DMS153 (cell line): Measurements from ENCODE around the gene PGBD5.

Experiments
- DNase-seq: peaks from one replicate; lab custom pipeline; 2025; lab: John Stamatoyannopoulos, UW

PGBD5 gene

GRCh38 chr1:230322421-230322756, 103.7 kb downstream of the PGBD5 start:
- DNase-seq, result no peak

DNA sequence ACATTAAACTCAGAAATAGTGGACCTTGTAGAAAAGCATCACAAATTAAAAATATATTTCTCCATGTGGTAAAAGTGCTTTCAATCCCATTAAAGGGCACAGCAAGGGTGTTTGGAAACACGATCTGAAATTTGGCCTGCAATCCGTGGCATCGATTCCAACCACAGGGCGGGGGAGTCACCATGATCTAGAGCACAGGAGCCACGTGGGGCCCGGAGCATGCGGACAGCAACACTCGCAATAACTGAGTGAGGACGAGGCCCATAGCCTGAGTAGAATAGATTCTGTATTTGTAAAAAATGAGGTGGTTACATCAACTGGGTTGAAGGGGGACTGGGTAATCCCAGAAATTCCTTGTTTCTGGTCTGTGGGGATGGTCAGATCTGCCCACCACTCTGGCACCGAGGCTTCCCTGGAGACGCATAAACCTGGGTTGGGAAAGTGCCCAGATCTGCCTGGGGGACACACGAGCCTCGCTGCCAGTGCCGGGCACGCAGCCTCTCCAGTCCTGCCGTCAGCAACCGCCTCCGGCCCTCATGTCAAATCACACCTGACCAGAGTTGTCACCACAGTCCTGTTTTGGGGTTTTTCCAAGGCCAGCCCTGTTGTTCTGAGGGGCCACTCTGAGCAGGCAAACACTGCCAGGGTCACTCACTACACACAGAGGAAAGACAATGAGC, 104.3 kb downstream of the PGBD5 start:
- DNase-seq, result no peak

DNA sequence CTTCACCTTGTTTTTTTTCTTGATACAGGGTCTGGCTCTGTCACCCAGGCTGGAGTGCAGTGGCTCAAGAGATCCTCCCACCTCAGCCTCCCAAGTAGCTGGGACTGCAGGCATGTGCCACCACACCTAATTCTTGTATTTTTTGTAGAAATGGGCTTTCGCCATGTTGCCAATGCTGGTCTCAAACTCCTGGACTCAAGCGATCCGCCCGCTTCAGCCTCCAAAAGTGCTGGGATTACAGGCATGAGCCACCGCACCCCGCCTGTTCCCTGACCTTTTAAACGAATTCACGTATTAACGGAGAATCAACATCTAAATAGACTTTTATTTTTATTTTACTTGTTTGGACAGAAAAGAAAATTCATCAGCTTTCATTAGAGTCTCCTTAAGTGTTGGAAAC, 104.8 kb downstream of the PGBD5 start:
- DNase-seq, result no peak

DNA sequence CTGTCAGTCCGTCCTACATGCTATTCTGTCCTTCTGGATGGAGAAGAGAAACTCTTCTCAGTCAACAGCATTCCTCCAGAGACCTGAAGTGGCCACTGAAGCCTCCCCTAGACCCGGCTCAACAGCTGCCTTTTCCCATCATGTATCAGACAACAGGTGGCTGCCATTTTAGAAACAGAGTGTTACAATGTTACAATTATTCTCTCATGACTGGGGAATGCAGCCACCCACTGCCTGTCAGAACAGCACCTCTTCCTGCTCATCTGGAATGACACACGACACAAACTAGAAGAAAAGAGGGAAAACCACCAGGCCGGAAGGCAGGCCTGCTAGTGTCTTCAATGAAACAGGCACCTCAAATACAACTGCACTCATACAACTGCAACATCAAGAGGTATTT, 105.3 kb downstream of the PGBD5 start:
- DNase-seq, result no peak

GRCh38 chr1:230319014-230319747, 107.0 kb downstream of the PGBD5 start:
- DNase-seq, result no peak

- no peak for DNase-seq
Measured at GRCh38 chr1:230317823-230318819, 108.0 kb downstream of the PGBD5 start.

DNA sequence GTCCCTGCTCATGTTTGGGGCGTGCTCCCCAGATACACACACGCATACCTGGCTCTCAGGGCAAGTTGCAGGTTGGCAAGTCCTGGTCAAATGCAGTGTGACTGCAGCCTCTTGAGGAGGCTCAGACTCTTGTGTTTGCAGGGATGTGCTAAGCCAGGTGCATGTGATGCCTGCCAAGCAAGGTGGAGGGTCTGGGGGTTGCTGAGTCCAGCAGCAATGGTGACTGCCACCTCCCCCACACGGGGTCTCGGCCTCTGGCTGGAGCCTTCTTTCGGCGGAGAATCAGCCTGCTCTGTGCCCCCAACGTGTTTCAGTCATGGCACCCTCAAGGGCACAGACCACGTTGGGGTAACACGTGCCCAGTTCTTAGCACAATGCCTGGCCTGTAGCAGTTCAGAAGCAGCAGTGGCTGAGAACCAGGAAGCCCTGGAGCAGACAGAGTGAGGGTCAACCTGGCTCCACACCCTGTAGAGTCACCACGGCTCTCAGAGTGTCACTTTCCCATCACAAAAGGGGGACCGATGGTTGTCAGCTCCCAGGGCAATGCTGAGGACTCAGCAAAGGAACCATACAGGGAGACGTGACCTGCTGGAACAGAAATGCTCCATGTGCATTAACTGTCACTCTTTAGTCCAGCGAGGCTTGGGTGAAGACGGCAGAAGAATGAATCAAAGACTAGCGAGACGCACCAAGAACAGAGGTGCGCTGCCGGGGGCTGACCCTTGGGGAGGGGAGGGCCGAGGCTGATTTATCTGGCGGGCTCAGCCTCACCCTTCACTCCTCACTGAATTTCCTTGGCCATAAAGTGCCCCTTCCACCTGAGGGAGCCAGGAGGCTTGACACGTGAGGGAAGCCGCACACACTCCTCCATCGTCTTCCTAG, 109.0 kb downstream of the PGBD5 start:
- no peak for DNase-seq

DNA sequence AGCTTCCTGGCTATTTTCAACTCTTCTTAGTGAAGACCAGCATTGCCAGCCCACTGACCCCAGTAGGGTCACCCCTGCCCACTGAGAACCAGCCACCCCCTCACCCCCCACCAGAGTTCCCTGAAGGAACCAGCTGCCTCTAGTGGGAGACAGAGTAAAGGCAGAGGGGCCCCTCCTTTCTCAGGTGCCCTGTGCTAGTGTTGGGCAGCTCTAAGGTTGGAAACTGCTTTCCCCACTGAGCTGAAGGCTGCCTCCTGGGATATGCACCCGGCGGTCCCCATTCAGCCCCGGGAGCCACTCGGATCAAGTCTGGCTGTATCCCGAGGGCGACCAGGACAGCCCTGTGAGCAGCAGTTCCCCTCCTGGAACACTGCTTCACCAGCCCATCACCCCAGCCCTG, 111.0 kb downstream of the PGBD5 start:
- DNase-seq, result no peak

DNA sequence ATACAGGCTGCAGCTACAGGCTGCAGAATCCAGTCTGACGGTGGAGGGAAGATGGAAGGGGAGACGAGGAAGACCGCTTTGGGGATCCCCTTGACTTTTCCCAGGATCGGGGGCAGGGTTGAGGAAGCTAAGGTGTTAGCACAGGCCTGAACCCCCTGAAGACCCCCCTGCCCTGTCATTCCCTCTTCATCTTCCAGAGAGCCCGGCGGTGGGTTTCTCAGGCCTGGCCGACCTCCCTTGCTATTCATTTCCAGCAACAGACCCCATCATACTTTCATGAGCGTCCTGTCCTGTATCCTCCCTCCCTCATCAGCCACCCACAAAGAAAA, 112.0 kb downstream of the PGBD5 start:
- DNase-seq, result no peak

DNA sequence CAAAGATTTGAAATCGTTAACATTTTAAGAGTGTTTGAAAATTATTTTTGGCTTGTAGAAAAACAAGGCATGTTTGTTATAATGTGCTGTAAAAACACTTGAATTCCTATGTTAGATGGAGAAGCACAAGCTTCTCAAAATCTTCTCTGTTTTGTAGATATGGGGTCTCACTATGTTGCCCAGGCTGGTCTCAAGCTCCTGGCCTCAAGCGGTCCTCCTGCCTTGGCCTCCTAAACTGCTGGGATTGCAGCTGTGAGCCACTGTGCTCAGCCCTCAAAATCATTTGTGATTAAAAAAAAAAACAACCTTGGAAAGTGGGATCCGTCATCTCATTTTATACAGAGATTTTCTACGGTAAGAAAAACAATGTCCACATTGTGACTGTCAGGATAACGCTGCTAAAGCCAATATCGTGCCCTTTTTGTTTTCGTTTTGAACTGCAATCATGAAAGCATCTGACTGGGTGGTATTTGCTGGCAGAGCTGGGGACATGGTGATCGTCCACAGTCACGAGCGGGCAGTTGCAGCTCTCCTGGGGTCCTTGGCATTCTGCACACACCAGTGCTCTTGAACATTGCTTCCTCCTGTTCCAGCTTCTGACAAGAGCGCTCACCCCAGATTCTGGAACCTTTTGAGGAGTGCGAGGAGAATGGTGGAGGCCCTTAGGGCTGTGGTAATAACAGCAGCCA, 112.5 kb downstream of the PGBD5 start:
- no peak for DNase-seq

DNA sequence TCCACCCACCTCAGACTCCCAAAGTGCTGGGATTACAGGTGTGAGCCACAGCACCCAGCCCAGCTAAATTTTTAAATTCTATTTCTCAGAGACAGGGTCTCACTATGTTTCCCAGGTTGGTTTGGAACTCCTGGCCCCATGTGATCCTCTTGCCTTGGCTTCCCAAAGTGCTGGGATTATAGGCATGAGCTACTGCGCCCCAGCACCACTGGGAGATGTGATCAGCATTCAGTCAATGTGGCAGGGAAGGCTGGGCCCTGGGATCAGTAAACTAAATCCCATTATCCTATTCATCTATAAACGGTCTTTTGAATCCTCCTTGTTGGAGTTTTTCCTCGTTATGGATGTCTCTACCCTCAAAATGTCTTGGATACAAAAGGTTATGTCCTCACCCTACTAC, 113.5 kb downstream of the PGBD5 start:
- DNase-seq, result no peak

DNA sequence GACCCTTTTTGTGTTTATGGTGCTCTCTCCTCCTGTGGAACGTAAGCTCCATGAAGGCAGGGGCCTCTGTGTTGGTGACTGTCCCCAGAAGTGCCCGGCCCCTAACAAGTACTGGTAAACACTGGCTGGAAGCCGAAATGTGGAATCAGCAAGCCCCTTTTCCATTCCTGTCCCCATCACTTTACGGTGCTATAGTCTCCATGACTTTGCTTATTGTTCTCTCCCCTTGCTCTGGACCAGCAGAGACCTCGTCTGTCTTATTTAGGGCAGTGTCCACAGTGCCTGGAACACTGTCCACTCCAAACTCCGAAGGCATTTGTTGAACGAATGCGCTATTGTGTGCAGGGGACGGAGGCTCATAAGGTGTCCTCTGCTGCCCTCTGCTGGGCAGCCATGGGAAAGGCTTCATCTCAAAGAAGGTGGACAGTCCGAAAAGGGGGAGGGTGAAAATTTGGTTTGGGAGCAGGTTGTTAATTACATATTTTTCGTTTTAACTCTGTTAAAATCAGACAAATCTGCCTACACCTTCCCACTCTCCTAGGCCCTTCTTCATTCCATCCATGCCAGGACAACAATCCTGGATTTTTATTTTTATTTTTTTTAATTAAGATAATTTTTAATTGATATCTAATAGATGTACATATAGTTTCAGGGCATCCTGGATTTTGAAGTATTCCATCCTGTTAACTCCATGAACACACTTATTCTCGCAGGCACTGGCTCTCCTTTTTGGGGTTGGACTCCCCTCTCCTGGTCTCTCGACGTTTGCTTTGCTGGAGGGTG, 115.6 kb downstream of the PGBD5 start:
- DNase-seq, result peak; percentile 59

- DNase-seq, result no peak
Measured at GRCh38 chr1:230309646-230310177, 116.4 kb downstream of the PGBD5 start.

GRCh38 chr1:230308821-230309220, 117.3 kb downstream of the PGBD5 start:
- DNase-seq, result no peak

DNA sequence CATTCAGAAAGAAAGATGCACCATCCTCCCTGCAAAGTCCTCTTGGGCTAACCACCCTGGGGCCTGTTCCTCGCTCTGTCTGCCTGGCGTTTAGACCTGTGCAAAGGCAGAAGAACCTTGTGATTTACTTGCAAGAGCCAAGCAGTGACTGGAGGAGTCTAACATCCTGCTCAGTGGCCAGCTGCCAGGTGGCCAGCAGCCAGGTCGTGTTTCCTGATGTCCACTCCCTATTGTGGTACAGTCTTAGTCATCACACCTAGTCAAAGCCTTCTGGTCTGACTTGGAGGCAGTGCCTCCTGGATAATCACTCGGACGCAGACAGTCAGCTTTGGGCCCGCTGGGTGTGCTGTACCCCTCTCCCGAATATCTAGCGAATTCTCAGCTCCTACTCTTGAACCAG, 118.1 kb downstream of the PGBD5 start:
- peak; percentile 58 for DNase-seq

GRCh38 chr1:230307213-230307612, 118.9 kb downstream of the PGBD5 start:
- DNase-seq, result no peak

DNA sequence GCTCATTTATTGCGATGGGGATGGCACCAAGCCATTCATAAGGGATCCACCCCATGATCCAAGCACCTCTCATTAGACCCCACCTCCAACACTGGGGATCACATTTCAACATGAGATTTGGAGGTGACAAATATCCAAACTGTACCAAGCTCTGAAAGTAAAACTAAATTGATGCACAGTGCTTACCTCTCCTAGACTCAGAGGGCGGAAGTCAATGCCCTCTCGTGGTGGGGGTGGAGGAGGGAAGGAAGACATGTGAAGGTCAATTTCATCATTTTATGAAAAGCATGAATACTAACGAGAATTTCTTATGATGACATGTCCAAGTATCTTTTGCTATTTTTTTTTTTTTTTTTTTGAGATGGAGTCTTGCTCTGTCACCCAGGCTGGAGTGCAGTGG, 120.0 kb downstream of the PGBD5 start:
- no peak for DNase-seq

GRCh38 chr1:230303822-230304221, 122.3 kb downstream of the PGBD5 start:
- peak; percentile 94 for DNase-seq

DNA sequence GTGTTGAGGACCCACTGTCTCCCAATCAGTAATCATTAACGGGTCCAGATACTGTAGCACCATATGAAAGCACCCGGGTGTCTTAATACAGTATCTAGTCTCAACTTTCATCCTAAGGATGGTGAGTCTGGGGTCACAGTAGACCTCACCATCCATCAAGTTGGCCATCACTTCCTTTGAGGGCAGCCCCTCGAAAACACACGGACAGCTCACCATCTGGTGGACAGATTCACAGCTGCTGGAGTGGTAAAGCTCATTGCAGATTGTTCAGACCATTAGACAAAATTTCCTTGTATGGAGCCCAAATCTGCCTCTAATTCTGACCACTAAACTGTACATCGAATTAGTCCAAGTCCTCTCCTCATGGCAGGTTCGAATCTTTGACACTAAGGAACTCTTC, 123.1 kb downstream of the PGBD5 start:
- DNase-seq, result no peak

DNA sequence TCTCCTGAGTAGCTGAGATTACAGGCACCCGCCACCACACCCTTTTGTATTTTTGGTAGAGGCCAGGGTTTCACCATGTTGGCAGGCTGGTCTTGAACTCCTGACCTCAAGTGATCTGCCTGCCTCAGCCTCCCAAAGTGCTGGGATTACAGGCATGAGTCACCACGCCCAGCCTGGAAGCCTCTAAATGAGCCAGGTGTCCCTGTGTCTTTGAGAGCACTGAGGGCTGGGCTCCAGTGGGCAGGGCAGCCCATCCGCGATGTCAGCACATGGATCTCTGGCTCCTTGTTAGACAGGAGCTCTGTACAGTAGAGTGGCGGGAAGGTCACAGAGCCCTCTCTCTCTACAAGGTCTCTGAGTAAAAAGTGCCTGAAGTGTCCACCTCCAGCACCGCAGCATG, 124.3 kb downstream of the PGBD5 start:
- DNase-seq, result peak; percentile 56
